ENCODE results near the gene BMAL1.
"Not testable (repeated sequence)": the region's sequence is repeated elsewhere in the genome, so short reads cannot be mapped to it uniquely, and the experiment has no call there.

The BMAL1 gene

GRCh38 chr11:13277768-13278608 is at the start of gene BMAL1:
Gene BMAL1, plus strand, starts transcription at chr11:13277790. Its CDS starts 76,519 bp downstream, at chr11:13354309.
- peak; percentile 71 to 91 (median 81) for DNase-seq

DNA sequence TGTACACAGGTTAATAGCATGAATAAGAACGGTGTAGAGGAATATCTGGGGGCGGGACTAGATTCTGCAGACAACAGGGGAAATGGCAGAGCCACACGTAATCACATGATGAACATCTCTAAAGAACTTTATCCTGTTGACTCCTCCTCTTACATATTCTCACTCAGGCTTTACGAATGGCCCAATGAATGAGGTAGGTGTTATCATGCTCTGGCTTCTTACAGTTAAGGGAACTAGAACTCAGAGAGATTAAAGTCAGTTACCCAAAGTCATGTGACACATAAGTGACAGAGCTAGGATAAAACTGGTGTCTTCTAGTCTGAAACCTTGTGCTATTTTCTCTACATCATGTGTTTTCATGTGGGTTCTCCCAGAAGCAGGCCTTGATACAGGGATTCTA is 49.0 kb upstream of the BMAL1 start:
- DNase-seq: peak in 1 of 3 donors; percentile 10

DNA sequence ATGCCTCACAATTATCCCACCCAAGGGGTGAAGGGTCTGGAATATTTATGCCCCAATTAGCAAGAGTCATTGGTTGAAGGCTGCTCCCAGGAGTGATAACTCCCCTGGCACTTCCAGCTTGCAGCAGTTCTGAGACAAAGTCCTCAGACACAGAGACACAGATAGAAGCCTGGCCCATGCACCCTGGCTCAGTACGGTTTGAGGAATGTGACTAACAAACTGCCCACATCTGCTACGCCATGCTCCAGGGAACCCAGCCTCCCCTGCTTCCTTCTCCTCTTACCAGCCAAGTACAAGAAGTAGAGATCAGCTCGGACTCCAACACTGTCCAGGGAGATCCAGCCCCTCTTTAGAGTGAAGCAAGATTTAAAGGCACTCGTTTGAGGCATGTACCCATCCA is 48.5 kb upstream of the BMAL1 start:
- no peak for DNase-seq

GRCh38 chr11:13229711-13230318 is 47.8 kb upstream of the BMAL1 start:
- no peak for DNase-seq

- DNase-seq: no peak
These were observed 44.3 kb upstream of the BMAL1 start for GRCh38 chr11:13233173-13233745.

DNA sequence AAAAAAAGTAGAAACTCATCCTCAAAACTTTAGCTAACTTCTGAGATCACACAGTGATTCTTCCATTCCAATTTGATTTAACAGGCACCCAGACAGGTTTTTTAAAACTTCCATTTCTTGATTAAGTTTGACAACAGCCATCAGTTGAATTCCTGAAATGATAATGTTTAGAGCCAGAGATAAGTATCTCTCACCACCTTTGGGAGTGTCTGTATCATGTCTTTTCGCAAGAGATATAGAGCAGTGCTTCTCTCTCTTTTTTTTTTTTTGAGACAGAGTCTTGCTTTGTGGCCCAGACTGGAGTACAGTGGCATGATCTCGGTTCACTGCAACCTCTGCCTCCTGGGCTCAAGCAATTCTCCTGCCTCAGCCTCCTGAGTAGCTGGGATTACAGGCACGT is 41.7 kb upstream of the BMAL1 start:
- no peak for DNase-seq

DNA sequence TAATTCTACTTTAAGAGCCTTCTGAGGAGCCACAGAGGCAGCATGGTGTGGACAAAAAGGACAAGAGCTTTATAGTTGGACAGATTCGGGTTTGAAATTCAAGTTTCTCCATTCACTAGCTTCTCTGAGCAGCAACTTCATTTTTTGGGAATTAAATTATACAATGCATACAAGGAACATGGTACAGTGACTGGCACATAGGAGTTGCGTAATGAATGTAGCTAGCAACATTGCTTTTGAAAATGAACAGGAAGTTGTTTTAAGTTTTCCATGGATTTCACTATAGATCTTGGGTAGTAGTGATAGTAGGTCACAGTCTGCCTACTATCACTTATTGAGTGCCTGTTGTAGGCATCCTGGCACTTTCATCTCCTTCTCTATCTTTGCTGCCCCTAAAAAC is 41.0 kb upstream of the BMAL1 start:
- DNase-seq: peak in 1 of 3 donors; percentile 18

DNA sequence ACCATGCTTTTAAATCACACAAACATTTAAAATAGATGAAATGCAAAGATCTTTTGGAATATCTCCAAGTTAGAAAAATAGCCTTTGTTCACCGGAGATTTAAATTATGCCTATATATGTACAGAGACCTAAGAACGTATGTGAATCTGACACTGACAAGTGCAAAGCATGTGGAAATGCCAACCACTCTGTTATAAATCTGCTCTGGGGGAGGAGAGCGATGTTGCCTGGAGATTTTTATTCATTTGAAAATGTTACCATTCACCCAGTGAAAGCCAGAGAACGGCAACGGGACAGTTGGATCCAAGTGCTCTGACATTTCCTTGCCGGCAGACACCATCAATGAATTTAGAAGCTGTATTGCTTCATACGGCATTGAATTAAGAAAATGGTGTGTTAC is 39.8 kb upstream of the BMAL1 start:
- DNase-seq: no peak

- DNase-seq: peak; percentile 68 to 89 (median 82)
These were observed 38.6 kb upstream of the BMAL1 start for GRCh38 chr11:13238879-13239514.

DNA sequence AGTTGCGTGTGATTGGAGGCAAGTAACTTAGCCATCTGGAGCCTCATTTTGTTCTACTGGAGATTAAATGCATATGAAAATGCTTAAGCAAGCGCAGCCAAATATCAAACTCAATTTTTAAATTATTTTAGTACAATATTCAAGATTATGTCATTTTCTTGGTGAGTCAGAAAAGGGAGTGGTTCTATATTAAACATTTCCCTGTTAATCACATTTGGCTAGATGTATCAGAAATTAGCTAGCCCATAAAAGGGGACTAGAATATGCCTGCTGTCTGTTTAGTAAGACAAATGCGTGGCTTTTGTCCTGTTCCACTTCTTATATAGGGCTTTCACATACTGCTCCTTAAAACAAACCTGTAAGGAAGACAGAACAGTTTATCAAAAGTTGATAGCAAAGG is 35.0 kb upstream of the BMAL1 start:
- DNase-seq: no peak

DNA sequence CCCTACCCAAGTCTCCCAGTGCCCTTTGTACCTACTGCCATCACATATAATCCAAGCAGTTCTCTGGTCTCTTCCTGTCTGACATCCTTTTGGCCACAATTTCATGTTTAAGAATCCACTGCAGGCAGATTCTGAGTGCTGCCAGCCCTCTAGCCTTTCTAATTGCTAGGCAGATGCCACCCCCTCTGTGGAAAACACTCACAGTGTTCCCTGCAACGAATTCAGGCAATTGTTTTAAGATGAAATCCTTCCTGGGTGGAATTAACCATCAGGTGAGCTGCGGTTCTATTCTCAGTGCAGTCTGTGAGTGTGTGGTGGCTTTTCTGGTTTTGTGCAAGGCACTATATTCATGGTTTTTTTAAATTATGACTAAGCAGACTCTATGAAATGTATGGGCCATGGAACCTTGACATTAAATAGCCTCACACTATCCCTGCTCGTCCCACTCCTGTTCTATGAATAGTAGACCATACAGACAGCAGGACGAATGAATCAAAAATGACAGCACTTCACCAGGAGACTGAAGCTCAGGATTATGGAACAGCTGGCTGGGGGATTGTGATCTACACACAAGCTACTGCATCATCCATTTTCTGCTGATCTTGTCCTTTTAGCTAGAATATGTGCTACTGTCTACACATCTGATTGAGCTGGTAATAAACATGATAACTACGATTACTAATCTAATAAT is 29.8 kb upstream of the BMAL1 start:
- DNase-seq: no peak

- DNase-seq: no peak
These were observed 28.4 kb upstream of the BMAL1 start for GRCh38 chr11:13249177-13249576.

- peak in 2 of 3 donors; percentile 21 to 23 for DNase-seq
These were observed 27.6 kb upstream of the BMAL1 start for GRCh38 chr11:13249992-13250391.

DNA sequence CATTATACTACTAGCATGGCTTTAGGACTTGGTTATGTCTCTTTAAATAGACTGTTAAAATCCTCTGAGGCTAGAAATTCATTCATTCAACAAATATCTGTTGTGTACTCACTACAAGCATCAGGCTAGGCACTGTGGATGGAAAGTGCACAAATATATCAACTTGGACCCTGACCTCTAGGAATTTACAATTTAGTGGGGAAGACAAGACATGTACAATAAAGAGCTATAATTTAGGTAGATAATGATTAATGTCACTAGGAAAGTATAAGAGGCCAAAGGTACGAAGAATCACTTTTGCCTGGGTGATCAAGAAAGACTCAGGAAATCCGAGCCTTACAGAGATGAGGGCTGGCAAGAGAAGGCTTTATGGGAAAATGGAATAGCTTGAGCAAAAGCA is 25.6 kb upstream of the BMAL1 start:
- no peak for DNase-seq

DNA sequence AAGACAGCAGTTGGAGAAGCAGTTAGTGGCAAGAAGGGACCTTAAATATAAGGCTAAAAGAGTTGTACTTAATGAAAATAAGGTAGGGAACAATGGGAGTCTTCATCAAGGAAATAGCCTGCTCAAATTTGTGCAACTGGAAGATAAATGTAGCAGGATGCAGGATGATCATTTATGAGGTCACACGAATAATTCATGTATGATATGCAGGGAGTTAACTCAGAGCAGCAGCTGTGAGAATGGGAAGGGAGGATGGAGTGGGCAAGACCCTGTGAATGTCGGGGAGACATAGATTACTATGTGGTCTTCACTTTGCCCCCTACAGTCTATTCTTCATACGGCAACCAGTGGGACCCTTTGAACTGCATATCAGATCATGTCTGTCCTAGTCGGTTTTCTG is 25.2 kb upstream of the BMAL1 start:
- no peak for DNase-seq

- DNase-seq: no peak
These were observed 21.4 kb upstream of the BMAL1 start for GRCh38 chr11:13256216-13256615.

GRCh38 chr11:13258061-13258460 is 19.5 kb upstream of the BMAL1 start:
- not testable (repeated sequence) for DNase-seq

- DNase-seq: no peak
These were observed 18.7 kb upstream of the BMAL1 start for GRCh38 chr11:13258855-13259254.

GRCh38 chr11:13259374-13259773 is 18.2 kb upstream of the BMAL1 start:
- DNase-seq: no peak

DNA sequence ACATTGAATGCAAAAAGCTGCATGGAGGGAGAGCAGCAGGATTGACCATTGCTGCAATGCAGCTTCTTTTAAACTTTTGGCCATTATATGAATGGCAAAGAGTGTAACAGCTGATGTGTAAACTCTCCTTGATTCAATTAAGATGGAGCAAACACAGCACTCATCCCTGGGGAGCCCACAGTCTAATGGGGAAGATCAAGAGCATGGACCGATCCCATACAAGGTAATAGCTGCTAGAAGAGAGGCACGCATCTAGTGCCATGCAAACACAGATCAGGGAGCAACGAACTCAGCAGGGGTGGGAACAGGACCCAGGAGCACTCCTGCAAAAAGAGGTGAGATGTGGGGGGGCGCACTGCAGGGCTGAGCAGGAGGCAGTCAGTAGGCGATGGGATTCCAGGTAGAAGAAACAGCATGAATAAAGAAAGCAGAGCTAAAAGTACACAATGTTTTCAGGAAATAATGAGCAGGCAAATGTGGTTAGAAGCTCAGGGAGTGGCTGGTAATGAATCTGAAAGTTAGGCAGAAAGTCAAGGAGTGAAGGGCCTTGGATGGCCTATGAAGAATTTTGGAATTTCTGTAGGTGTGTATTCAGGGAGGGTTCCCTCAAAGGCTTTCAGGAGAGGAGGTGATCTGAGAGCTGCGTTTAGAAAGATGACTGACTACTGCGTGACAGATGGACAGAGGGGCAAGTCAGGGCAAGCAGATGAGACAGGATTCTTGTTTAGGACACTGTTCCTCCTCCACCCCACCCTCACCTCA is 17.2 kb upstream of the BMAL1 start:
- DNase-seq: no peak

- no peak for DNase-seq
These were observed 16.5 kb upstream of the BMAL1 start for GRCh38 chr11:13260963-13261588.

- DNase-seq: no peak
These were observed 16.0 kb upstream of the BMAL1 start for GRCh38 chr11:13261591-13262061.

Measured in suppressor macrophage treated with lipopolysaccharide for 1 hour (primary cell).